Esophagus muscularis mucosa (tissue), 4 donors: ENCODE data around the gene CNTNAP2. TPM values are rescaled to one million over a fixed set of nuclear protein-coding genes. Genes with fewer than 3 reads are reported as not detected.

ENCODE experiments used
- DNase-seq: peaks from one replicate; pipeline ENCODE4 v3.0.0-alpha.2; 2017; ENCODE audit errors: extremely low spot score
- H3K27ac ChIP-seq, 4 donors: fragments of 200-600 bp; sonication (generic); replicated peaks in 1 of 4; 1 replicate in 3 of 4; 2 replicates in 1 of 4; pipeline ENCODE4 v1.5.1; 2016 to 2019; ENCODE audit warnings: mild to moderate bottlenecking in 1 of 4
- H3K27me3 ChIP-seq, 4 donors: fragments of 200-600 bp; sonication (generic); one replicate each; pipeline versions ENCODE4 v1.5.1 to v1.6.0; 2016 to 2019
- H3K36me3 ChIP-seq, 4 donors: fragments of 200-600 bp; sonication (generic); one replicate each; pipeline ENCODE4 v1.5.1; 2016 to 2019
- H3K4me1 ChIP-seq, 4 donors: fragments of 200-600 bp; sonication (generic); one replicate each; pipeline ENCODE4 v1.5.1; 2016 to 2019
- H3K4me3 ChIP-seq, 4 donors: fragments of 200-600 bp; sonication (generic); 1 replicate in 2 of 4; 2 replicates in 2 of 4; pipeline ENCODE4 v1.5.1; 2016 to 2019; ENCODE audit warnings: mild to moderate bottlenecking in 4 of 4, moderate library complexity in 1 of 4
- H3K9me3 ChIP-seq, 4 donors: fragments of 200-600 bp; sonication (generic); 1 replicate in 3 of 4; 2 replicates in 1 of 4; pipeline ENCODE4 v1.5.1; 2016 to 2019
- EP300 ChIP-seq: sonication (generic); formaldehyde crosslinking; IDR thresholded peaks from one replicate; pipeline ENCODE4 v1.6.1; 2017; ENCODE audit warnings: antibody characterized with exemption
- POLR2A ChIP-seq: fragments of 450-650 bp; IDR thresholded peaks from one replicate; pipeline ENCODE4 v1.6.1; 2017; ENCODE audit warnings: antibody characterized with exemption, moderate library complexity, mild to moderate bottlenecking, low read depth
- POLR2AphosphoS5 ChIP-seq, 2 donors: sonication (generic); formaldehyde crosslinking; IDR thresholded peaks; one replicate each; pipeline ENCODE4 v1.6.1; 2017; ENCODE audit warnings: antibody characterized with exemption in 2 of 2
- WGBS: methylation state at CpG from one replicate; pipeline ENCODE4 v1.1.5; 2018; 5-methylcytosine and 5-hydroxymethylcytosine counted together
- intact Hi-C: fragments of 100-400 bp; cut with DNase I; formaldehyde crosslinking; loops from one replicate; pipeline ENCODE4 v1.15.1; 2023
- total RNA-seq, 4 donors: library from RNA; depleted of rRNA; stranded (reverse); fragments of >200 nt; gene quantifications; one replicate each; pipeline versions ENCODE4 v1.1.0 to v1.2.1, GENCODE V29; 2016
- TF ChIP-seq, protein P1 (sequence below), 3 experiments: fragments of 200-600 bp in 2 of 3; fragments of 450-650 bp in 1 of 3; sonication (generic) in 2 of 3; IDR thresholded peaks; one replicate each; pipeline ENCODE4 v1.5.1; 2017 to 2019; ENCODE audit warnings: antibody characterized with exemption in 3 of 3, mild to moderate bottlenecking in 2 of 3, moderate library complexity in 1 of 3

CNTNAP2 gene
- total RNA-seq, 4 donors from 2014 or later: 1.2 to 2.9 (median 1.9) TPM

DNA sequence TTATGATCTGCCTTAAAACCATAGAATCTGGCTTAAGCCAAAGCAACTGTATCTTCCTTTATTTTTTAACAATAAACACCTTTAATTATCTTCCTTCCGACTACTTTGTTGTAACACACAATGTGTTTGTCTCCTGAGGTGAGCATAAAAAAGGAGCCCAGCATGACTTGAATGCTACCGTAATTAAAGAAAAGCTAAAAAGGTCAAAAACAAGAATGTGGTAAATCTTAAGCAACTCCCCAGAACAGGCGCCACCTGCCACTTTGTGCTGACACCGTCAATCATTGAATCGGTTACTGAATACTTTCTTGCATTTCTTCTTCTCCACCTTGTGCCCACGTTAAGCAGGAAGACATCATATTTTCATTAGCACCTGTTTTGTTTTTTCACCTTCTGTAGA, 1904.1 kb downstream of the CNTNAP2 start:
- TF ChIP-seq POLR2A (no peak), EP300 (no peak), POLR2AphosphoS5 (IDR thresholded peaks at IDR 0.05) (no peak)
- TF ChIP-seq, protein P1, sequence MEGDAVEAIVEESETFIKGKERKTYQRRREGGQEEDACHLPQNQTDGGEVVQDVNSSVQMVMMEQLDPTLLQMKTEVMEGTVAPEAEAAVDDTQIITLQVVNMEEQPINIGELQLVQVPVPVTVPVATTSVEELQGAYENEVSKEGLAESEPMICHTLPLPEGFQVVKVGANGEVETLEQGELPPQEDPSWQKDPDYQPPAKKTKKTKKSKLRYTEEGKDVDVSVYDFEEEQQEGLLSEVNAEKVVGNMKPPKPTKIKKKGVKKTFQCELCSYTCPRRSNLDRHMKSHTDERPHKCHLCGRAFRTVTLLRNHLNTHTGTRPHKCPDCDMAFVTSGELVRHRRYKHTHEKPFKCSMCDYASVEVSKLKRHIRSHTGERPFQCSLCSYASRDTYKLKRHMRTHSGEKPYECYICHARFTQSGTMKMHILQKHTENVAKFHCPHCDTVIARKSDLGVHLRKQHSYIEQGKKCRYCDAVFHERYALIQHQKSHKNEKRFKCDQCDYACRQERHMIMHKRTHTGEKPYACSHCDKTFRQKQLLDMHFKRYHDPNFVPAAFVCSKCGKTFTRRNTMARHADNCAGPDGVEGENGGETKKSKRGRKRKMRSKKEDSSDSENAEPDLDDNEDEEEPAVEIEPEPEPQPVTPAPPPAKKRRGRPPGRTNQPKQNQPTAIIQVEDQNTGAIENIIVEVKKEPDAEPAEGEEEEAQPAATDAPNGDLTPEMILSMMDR (IDR thresholded peaks at IDR 0.05): no peak

DNA sequence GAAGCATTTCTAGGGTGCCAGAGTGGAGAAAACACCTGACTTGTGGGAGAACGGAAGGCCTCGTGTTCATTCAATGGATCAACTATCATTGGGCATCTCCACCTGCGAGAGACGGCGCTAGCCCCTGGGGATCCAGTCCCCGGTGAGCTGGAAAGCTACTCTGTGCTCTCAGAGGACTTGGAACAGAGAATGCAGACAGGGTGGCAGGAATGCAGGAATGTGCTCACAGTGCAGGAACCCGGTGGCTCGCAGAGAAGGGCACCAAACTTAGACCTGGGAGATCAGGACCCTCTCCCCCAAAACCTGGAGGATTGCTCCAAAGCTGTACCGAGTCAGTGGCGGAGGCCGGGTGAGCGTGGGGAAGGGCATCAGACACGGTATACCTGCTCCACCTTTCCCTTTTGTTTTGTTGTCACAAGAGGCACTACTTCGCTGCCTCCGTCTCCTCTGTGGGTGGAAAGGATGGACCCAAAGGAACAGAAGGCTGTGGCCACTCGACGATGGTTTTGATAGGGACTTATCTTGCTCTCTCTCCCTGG, 1905.0 kb downstream of the CNTNAP2 start:
- no peaks in the 10 kb centered on the region for H3K9me3 ChIP-seq
- intact Hi-C loops: no loop called here
- H3K27ac ChIP-seq: no peak overlapping the region
- no peaks in the 10 kb centered on the region for H3K36me3 ChIP-seq
- H3K4me3 ChIP-seq: no peak overlapping the region
- no peaks in the 10 kb centered on the region for H3K4me1 ChIP-seq
- TF ChIP-seq EP300: no peak
- TF ChIP-seq POLR2A: no peak
- TF ChIP-seq, protein P1 (IDR thresholded peaks at IDR 0.05): no peak
- no peak for TF ChIP-seq POLR2AphosphoS5 (IDR thresholded peaks at IDR 0.05)
- 86% methylated on average over 17 of the region's 17 CpGs for WGBS
- no peak for DNase-seq
- no peaks in the 10 kb centered on the region for H3K27me3 ChIP-seq

More for the DNA sequence above, 1904.1 kb downstream of the CNTNAP2 start:
- no peak overlapping the region for H3K4me3 ChIP-seq
- no peaks in the 10 kb centered on the region for H3K27me3 ChIP-seq
- no peaks in the 10 kb centered on the region for H3K36me3 ChIP-seq
- DNase-seq: no peak
- intact Hi-C loops: no loop called here
- H3K9me3 ChIP-seq: no peaks in the 10 kb centered on the region
- WGBS: 76% methylated on average over 6 of the region's 6 CpGs
- no peak overlapping the region for H3K27ac ChIP-seq
- no peaks in the 10 kb centered on the region for H3K4me1 ChIP-seq

DNA sequence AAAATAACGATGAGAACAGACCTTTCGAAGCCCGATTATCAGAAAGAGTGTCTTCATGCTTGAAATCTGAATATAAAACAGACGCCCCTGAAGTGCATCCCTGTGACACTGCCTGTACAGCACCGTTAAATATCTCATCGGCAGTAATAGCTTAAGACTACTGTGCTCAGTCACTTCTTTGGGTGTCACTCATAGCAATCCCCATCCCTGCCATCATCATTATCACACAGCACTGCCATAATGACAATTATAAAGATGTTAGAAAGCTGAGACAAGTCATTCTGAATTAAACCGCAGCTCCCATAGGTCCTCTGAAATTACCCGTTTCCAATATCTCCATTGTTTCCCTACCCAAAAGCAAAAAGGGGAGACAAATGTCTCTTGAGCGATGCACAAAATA, 1906.2 kb downstream of the CNTNAP2 start:
- Histone ChIP-seq H3K27ac (no peak overlapping the region), H3K4me1 (no peaks in the 10 kb centered on the region), H3K9me3 (no peaks in the 10 kb centered on the region), H3K27me3 (no peaks in the 10 kb centered on the region), H3K36me3 (no peaks in the 10 kb centered on the region), H3K4me3 (no peak overlapping the region)
- TF ChIP-seq EP300 (no peak), POLR2A (no peak), POLR2AphosphoS5 (IDR thresholded peaks at IDR 0.05) (no peak)
- TF ChIP-seq, protein P1 (IDR thresholded peaks at IDR 0.05): no peak
- intact Hi-C loops: no loop called here
- 89% methylated on average over 9 of the region's 9 CpGs for WGBS
- no peak for DNase-seq

DNA sequence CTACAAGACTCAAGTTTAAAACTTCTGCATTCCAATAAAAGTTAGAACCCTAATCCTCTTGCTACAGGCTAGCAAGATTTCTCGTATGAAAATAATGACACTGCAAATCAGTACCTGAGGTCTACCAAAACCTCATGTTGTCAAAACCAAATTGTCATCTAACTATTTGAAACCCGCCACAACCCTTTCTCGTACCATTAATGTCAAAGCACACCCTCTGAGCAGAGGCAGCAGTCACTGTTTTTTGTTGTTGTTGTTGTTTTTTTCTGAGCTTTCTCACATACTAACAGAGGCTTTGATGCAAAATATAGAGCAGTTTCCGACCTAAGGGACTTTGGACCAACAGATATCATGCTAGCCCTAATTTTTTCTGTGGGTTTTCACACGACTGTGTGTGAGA, 1910.1 kb downstream of the CNTNAP2 start:
- no peak for DNase-seq
- TF ChIP-seq, protein P1 (IDR thresholded peaks at IDR 0.05): no peak
- TF ChIP-seq POLR2A (no peak), EP300 (no peak)
- intact Hi-C loops: no loop called here
- whole genome bisulfite sequencing: 79% methylated on average over 5 of the region's 5 CpGs
- Histone ChIP-seq H3K27me3 (no peaks in the 10 kb centered on the region), H3K4me3 (no peak overlapping the region), H3K27ac (no peak overlapping the region), H3K4me1 (no peaks in the 10 kb centered on the region), H3K9me3 (no peaks in the 10 kb centered on the region), H3K36me3 (no peaks in the 10 kb centered on the region)

DNA sequence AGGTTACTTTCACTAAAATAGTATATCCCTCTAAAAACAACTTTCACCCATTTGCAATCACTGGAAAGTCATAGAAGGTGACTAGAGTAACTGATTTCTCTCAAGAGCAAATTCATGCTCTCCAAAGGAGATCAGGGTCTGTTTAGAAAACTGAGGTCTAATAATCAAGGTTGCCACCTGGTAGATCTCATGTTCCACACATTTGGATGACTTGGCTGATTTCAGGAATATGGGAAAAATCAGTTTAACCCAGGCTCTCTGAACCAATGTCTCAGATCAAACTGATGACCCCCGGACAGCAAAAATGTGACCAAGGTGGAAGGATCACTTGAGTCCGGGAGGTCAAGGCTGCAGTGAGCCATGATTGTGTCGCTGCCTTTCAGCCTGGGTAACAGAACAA, 1911.6 kb downstream of the CNTNAP2 start:
- WGBS: 89% methylated on average over 3 of the region's 3 CpGs
- no peak for DNase-seq
- Histone ChIP-seq H3K27ac (no peak overlapping the region), H3K4me3 (no peak overlapping the region), H3K36me3 (no peaks in the 10 kb centered on the region), H3K9me3 (no peaks in the 10 kb centered on the region), H3K27me3 (no peaks in the 10 kb centered on the region), H3K4me1 (no peaks in the 10 kb centered on the region)
- TF ChIP-seq POLR2A: no peak
- no peak for TF ChIP-seq EP300
- no peak for TF ChIP-seq POLR2AphosphoS5 (IDR thresholded peaks at IDR 0.05)
- TF ChIP-seq, protein P1 (IDR thresholded peaks at IDR 0.05): no peak
- intact Hi-C loops: no loop called here
